Suprapubic skin (tissue), 4 donors: Measurements from ENCODE around the gene FAM120B. TPM values are rescaled to one million over a fixed set of nuclear protein-coding genes. Genes with fewer than 3 reads are reported as not detected.

ENCODE experiments used
- DNase-seq, 2 donors: peaks; one replicate each; pipeline ENCODE4 v3.0.0-alpha.2; 2019; ENCODE audit warnings: low spot score in 2 of 2
- H3K27ac ChIP-seq: fragments of 200-600 bp; sonication (generic); one replicate; pipeline ENCODE4 v1.5.1; 2019
- H3K27me3 ChIP-seq: fragments of 200-600 bp; sonication (generic); one replicate; pipeline ENCODE4 v1.5.1; 2019
- H3K36me3 ChIP-seq: fragments of 200-600 bp; sonication (generic); one replicate; pipeline ENCODE4 v1.5.1; 2019
- H3K4me1 ChIP-seq: fragments of 200-600 bp; sonication (generic); one replicate; pipeline ENCODE4 v1.5.1; 2019
- H3K4me3 ChIP-seq: fragments of 200-600 bp; sonication (generic); one replicate; pipeline ENCODE4 v1.5.1; 2019; ENCODE audit warnings: mild to moderate bottlenecking
- H3K9me3 ChIP-seq: fragments of 200-600 bp; sonication (generic); one replicate; pipeline ENCODE4 v1.5.1; 2019
- CTCF ChIP-seq, 2 donors: fragments of 200-600 bp in 1 of 2; fragments of 450-650 bp in 1 of 2; sonication (generic) in 1 of 2; IDR thresholded peaks; one replicate each; pipeline ENCODE4 v1.5.1; 2016 to 2019; ENCODE audit warnings: antibody characterized with exemption in 2 of 2, mild to moderate bottlenecking in 1 of 2, moderate library complexity in 1 of 2
- EP300 ChIP-seq: sonication (generic); formaldehyde crosslinking; IDR thresholded peaks from one replicate; pipeline ENCODE4 v1.6.1; 2017; ENCODE audit warnings: antibody characterized with exemption
- POLR2A ChIP-seq, 2 donors: fragments of 450-650 bp; IDR thresholded peaks; one replicate each; pipeline ENCODE4 v1.6.1; 2017; ENCODE audit warnings: antibody characterized with exemption in 2 of 2, mild to moderate bottlenecking in 2 of 2, moderate library complexity in 2 of 2
- POLR2AphosphoS5 ChIP-seq, 3 donors: sonication (generic); formaldehyde crosslinking; IDR thresholded peaks; one replicate each; pipeline ENCODE4 v1.6.1; 2017; ENCODE audit warnings: antibody characterized with exemption in 3 of 3
- WGBS: methylation state at CpG from one replicate; pipeline ENCODE4 v1.1.5; 2018; 5-methylcytosine and 5-hydroxymethylcytosine counted together
- total RNA-seq, 4 donors: library from RNA; depleted of rRNA; stranded (reverse); fragments of >200 nt; gene quantifications; one replicate each; pipeline ENCODE4 v1.1.0, GENCODE V29; 2016

The FAM120B gene
- total RNA-seq, 4 donors from 2014 or later: 19.9 to 55.4 (median 27.6) TPM

- DNase-seq: no peak
- Histone ChIP-seq H3K36me3 (peaks cover 5% of the 10 kb centered on the region), H3K27me3 (peaks cover 23% of the 10 kb centered on the region), H3K4me1 (peaks cover 76% of the 10 kb centered on the region), H3K4me3 (peak within 1 kb of the TSS; percentile 76), H3K9me3 (no peaks in the 10 kb centered on the region), H3K27ac (peak within 1 kb of the TSS; percentile 43)
- peak in 1 of 2 donors; percentile 31 for TF ChIP-seq POLR2A (IDR thresholded peaks at IDR 0.05)
- TF ChIP-seq POLR2AphosphoS5 (IDR thresholded peaks at IDR 0.05): no peak
- no peak for TF ChIP-seq CTCF (IDR thresholded peaks at IDR 0.05)
- WGBS: under 1% methylated on average over 40 of the region's 83 CpGs
Measured at GRCh38 chr6:170290296-170291128, 16.0 kb upstream of the FAM120B start, which contains the start of gene DLL1. Gene DLL1, minus strand, starts transcription at chr6:170291078. Its CDS starts 939 bp downstream, at chr6:170290139.

- DNase-seq: peak in 1 of 2 donors; percentile 89
- H3K27ac ChIP-seq: peak overlapping the region; percentile 43
- peak overlapping the region; percentile 76 for H3K4me3 ChIP-seq
- H3K36me3 ChIP-seq: peaks cover 3% of the 10 kb centered on the region
- WGBS: 1% methylated on average over 23 of the region's 87 CpGs
- peaks cover 32% of the 10 kb centered on the region for H3K27me3 ChIP-seq
- TF ChIP-seq EP300 (no peak), POLR2AphosphoS5 (IDR thresholded peaks at IDR 0.05) (no peak), CTCF (IDR thresholded peaks at IDR 0.05) (no peak), POLR2A (IDR thresholded peaks at IDR 0.05) (peak in 1 of 2 donors; percentile 8)
- peaks cover 82% of the 10 kb centered on the region for H3K4me1 ChIP-seq
- no peaks in the 10 kb centered on the region for H3K9me3 ChIP-seq
Measured at GRCh38 chr6:170291271-170292110, 15.1 kb upstream of the FAM120B start.

GRCh38 chr6:170292111-170292406, 14.5 kb upstream of the FAM120B start:
- 6% methylated on average over 8 of the region's 11 CpGs for WGBS
- Histone ChIP-seq H3K9me3 (no peaks in the 10 kb centered on the region), H3K27ac (peak overlapping the region; percentile 43), H3K27me3 (peaks cover 38% of the 10 kb centered on the region), H3K4me1 (peaks cover 83% of the 10 kb centered on the region), H3K36me3 (peaks cover 3% of the 10 kb centered on the region), H3K4me3 (peak overlapping the region; percentile 76)
- TF ChIP-seq POLR2A (IDR thresholded peaks at IDR 0.05) (no peak), CTCF (IDR thresholded peaks at IDR 0.05) (no peak)
- DNase-seq: no peak

DNA sequence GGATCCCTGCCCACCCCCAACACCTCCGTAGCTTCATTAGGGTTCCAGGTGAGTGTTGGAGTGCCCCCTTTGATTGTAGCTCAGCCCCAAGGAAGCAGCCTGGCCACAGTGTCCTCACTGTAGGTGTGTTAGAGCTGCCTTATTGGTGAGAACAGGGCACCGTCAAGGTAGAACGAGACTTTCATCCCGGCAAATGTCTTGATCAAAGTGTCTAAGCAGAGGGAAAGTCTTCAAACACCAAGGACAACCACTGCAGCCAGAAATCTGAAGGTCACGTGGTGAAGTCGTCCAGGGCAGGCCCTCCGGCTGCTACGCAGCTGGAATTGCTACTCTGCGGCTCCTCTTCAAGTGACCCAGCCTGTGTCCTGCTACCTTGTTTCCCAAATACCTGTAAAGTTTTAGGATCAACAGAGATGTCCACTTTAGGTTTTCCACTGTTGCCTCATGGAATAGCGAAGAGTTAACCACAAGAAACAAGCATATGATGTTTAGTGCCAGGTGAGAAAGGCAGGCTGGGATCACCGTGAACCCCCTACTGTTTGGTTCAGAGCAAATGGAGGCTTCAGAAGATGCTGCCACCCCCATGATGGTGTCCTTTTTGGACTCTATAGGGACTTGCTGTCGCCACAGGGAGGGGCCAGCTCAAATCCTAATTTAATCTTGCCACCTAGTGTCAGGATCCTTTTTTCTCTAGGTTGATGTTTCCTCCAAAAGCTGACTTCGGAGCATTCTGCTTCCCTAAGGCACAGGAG, 14.0 kb upstream of the FAM120B start:
- DNase-seq: no peak
- H3K36me3 ChIP-seq: no peaks in the 10 kb centered on the region
- peak overlapping the region; percentile 43 for H3K27ac ChIP-seq
- H3K27me3 ChIP-seq: peaks cover 42% of the 10 kb centered on the region
- peaks cover 80% of the 10 kb centered on the region for H3K4me1 ChIP-seq
- no peaks in the 10 kb centered on the region for H3K9me3 ChIP-seq
- TF ChIP-seq POLR2A (IDR thresholded peaks at IDR 0.05): no peak
- no peak for TF ChIP-seq EP300
- 9% methylated on average over 13 of the region's 13 CpGs for WGBS
- H3K4me3 ChIP-seq: peak overlapping the region; percentile 76

DNA sequence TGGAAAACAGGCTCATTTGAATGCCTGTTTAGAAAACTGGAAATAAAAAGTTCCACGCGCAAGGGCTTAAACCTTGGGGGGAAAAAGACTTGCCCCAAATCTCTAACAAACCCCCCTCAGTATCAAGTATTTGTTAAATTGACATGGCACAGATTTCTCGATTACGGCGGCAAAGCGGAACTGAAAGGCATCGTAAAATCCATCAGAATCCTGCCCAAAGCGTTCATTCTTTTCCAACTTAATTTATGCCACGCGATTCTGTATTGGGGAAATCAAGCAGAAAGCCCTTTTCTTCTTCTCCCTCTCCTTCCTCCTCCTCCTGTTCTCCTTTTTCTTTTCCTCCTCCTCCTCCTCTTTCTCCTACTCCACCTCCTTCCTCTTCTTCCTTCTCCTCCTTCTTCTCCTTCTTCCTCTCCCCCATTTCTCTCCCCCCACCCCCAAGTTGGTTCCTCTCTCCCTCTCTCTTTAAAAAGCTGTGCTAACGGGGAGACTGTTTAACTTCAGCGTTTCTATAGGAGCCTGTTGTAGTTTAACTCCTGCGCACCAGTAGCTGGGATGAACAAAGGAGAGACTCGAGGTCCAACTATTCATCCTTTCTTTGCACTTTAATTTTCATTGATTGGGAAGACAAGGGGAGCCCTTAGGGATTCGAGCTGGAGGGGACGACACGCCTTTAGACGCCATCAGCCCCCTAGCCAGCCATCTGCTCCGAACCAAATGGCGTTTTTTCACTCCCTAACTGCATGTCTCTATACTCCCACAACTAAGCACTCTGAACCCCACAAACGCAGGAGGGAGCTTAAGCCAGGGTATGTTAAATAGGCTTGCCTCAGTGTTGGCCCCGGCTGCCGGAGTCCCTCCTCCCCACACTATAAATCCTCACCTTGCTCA, 13.0 kb upstream of the FAM120B start:
- whole genome bisulfite sequencing: 31% methylated on average over 23 of the region's 23 CpGs
- peaks cover 42% of the 10 kb centered on the region for H3K27me3 ChIP-seq
- no peaks in the 10 kb centered on the region for H3K9me3 ChIP-seq
- no peaks in the 10 kb centered on the region for H3K36me3 ChIP-seq
- H3K27ac ChIP-seq: no peak overlapping the region
- DNase-seq: no peak
- H3K4me1 ChIP-seq: peaks cover 70% of the 10 kb centered on the region
- peak overlapping the region; percentile 76 for H3K4me3 ChIP-seq
- TF ChIP-seq CTCF (IDR thresholded peaks at IDR 0.05) (no peak), POLR2AphosphoS5 (IDR thresholded peaks at IDR 0.05) (no peak), EP300 (no peak), POLR2A (IDR thresholded peaks at IDR 0.05) (no peak)
